GM13976 (cell line): ENCODE measurements around the gene MTMR11.

ENCODE experiments used
- DNase-seq: peaks from one replicate; pipeline ENCODE4 v3.0.0; 2012; ENCODE audit warnings: low spot score
- CTCF ChIP-seq: IDR thresholded peaks from 2 replicates; pipeline ENCODE4 v1.5.1; 2012; ENCODE audit warnings: borderline replicate concordance, mild to moderate bottlenecking; ENCODE audit not compliant: insufficient read depth; ENCODE audit errors: extremely low read depth, missing control alignments, control extremely low read depth
- in situ Hi-C: fragments of 300-500 bp; cut with MboI; formaldehyde crosslinking; loops from one replicate; pipeline ENCODE4 v1.12.0; 2022; ENCODE audit warnings: low sequenced_read_pairs, mixed read lengths, inconsistent platforms; ENCODE audit not compliant: unreplicated experiment

MTMR11 gene

DNA sequence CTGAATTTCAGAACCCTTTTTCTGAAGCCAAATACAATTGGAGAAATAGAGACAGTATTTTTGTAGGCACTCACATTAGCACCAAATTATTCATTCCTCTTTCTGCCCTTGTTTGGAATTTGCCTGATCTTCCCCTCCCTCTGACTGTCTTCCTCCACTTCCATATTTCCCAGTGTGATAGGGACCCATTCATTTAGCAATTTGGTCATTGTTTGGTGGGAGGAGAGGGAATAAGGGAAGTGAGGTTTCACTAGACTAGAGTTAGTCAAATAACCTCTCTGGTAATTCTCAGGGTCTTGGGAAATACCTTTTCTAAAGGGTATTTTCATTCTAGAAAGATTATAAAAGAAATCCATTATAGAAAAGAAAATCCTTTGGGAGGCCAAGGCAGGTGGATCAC lies 31.0 kb upstream of the MTMR11 start:
- TF ChIP-seq CTCF = no peak
- DNase-seq = no peak
- in situ Hi-C loops = loop anchor here (25.0 kb wide), 1 partner anchor 195 kb away; no protein-coding TSS in a partner anchor

- TF ChIP-seq CTCF = no peak
- DNase-seq = no peak
- in situ Hi-C loops = loop anchor here (25.0 kb wide), 1 partner anchor 195 kb away; no protein-coding TSS in a partner anchor
Observed at GRCh38 chr1:149967041-149967440, 30.4 kb upstream of the MTMR11 start.

DNA sequence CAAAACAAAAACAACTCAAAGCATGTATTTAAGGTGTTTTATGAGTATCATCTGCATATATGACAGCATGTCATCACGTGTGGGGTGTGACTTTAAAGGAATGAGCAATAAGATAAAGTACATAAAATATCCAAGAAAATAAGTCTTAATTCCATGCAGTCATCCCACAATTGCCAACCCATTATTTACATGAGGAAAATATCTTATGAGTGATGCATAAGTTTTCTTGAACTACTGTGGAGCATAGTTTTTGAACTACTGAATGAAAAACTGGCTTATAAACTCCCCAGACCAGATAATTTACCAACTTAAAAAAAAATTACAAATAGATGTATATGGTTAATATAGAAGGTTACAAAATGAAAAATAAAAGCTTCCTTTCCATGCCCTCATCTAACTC lies 29.7 kb upstream of the MTMR11 start:
- DNase-seq = no peak
- in situ Hi-C loops = loop anchor here (25.0 kb wide), 1 partner anchor 196 kb away; no protein-coding TSS in a partner anchor
- no peak for TF ChIP-seq CTCF

DNA sequence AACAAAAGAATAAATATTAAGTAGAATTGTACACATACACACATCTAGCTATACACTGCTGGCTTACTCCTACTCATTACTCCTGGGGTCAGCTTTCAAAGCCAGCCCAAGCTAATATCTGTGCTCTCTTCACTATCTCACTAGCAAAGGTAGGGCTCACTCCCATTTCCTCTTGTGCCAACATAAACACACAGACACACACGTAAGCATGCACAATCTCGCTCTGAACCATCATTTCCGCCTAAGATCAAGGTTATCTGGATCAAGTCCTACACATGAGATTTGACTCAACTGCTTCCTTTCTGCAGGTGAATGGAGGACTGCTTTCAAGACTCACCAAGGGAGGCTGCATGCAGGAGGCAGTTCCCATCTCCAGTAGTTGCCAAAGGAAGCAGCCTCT lies 28.8 kb upstream of the MTMR11 start:
- no peak for DNase-seq
- TF ChIP-seq CTCF = no peak
- in situ Hi-C loops = loop anchor here (25.0 kb wide), 1 partner anchor 197 kb away; no protein-coding TSS in a partner anchor

GRCh38 chr1:149963358-149963757 lies 26.7 kb upstream of the MTMR11 start:
- in situ Hi-C loops = loop anchor here (25.0 kb wide), 1 partner anchor 199 kb away; no protein-coding TSS in a partner anchor
- no peak for TF ChIP-seq CTCF
- DNase-seq = no peak

DNA sequence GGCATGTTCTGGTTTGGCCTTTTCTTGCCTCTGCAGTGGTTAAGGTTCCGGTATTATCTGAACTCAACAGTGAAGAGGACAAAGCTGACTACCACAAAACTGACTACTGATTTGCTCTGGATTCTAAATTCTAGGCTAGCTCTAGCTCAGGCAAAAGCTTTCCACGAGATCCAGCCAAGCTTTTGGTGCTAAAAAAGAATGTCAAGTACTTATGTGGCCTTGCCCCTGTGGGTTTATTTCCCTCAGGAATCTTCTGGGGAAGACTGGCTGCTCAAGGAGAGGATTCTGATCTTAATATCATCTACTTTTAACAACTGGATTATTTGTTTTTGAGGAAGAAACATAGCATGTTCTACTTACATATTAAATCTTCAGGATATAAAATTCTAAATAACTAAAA lies 26.1 kb upstream of the MTMR11 start:
- in situ Hi-C loops = loop anchor here (25.0 kb wide), 1 partner anchor 200 kb away; no protein-coding TSS in a partner anchor
- TF ChIP-seq CTCF = no peak

More for the DNA sequence above, 26.1 kb upstream of the MTMR11 start:
- DNase-seq = no peak
